AG10803 (cell line): Measurements from ENCODE around the gene EGFL7.

Experiments
- DNase-seq: peaks from one replicate; pipeline ENCODE4 v3.0.0; 2010; ENCODE audit warnings: low read depth
- H3K4me3 ChIP-seq: 2 replicates; pipeline ENCODE4 v1.5.1; 2011; ENCODE audit warnings: mild to moderate bottlenecking, low read length, control low read depth
- CTCF ChIP-seq: conservative IDR thresholded peaks from 2 replicates; pipeline ENCODE4 v1.5.1; 2011; ENCODE audit warnings: mild to moderate bottlenecking, low read length, control low read depth, inconsistent platforms

Gene EGFL7

GRCh38 chr9:136642439-136642921 is 20.2 kb upstream of the EGFL7 start:
- TF ChIP-seq CTCF, result no peak
- no peak for DNase-seq
- no peak overlapping the region for H3K4me3 ChIP-seq

- DNase-seq, result no peak
- no peak overlapping the region for H3K4me3 ChIP-seq
- no peak for TF ChIP-seq CTCF
These were observed 18.9 kb upstream of the EGFL7 start for GRCh38 chr9:136643596-136644342.

DNA sequence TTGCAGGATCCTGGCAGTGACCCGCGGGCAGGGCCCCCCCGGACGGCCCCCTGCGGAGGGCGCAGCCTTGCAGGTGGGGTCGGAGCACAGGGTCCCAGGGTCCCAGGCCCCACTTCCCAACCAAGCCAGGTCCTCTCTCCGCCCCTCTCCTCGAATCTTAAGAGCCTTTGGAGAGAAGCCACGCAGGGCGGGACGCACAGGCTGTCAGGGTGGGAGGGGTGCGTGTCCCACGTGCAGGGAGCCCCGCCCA is 18.4 kb upstream of the EGFL7 start:
- H3K4me3 ChIP-seq, result no peak overlapping the region
- TF ChIP-seq CTCF, result no peak
- peak; percentile 55 for DNase-seq

- peak; percentile 63 for TF ChIP-seq CTCF
- no peak overlapping the region for H3K4me3 ChIP-seq
- no peak for DNase-seq
These were observed 17.9 kb upstream of the EGFL7 start for GRCh38 chr9:136644593-136645351.

DNA sequence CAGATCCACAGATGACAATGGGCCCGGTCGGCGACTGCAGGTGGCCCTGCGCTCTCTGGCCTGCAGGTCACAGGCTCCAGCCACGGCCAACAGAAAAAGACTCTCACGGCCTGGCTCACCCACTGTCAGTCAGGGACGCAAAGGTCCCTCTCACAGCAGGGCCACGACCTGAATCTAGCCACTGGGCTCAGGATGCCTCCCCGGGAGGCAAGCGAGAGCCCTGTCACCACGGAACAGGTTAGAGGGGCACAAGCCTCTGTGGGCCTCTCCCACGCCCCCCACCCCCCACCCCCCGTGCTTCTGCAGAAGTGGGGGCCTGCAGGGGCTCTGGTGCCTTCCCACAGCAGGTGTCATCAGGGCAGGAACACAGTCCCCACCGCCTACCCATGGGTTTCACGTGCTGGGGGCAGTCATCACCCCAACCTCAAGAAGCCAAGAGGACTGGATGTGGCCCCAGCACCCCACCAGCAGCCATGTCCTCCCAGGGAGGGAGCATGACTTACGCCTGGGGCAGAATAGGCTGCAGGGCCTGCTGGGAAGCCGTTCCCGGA is 17.3 kb upstream of the EGFL7 start:
- no peak overlapping the region for H3K4me3 ChIP-seq
- no peak for TF ChIP-seq CTCF
- DNase-seq, result no peak

DNA sequence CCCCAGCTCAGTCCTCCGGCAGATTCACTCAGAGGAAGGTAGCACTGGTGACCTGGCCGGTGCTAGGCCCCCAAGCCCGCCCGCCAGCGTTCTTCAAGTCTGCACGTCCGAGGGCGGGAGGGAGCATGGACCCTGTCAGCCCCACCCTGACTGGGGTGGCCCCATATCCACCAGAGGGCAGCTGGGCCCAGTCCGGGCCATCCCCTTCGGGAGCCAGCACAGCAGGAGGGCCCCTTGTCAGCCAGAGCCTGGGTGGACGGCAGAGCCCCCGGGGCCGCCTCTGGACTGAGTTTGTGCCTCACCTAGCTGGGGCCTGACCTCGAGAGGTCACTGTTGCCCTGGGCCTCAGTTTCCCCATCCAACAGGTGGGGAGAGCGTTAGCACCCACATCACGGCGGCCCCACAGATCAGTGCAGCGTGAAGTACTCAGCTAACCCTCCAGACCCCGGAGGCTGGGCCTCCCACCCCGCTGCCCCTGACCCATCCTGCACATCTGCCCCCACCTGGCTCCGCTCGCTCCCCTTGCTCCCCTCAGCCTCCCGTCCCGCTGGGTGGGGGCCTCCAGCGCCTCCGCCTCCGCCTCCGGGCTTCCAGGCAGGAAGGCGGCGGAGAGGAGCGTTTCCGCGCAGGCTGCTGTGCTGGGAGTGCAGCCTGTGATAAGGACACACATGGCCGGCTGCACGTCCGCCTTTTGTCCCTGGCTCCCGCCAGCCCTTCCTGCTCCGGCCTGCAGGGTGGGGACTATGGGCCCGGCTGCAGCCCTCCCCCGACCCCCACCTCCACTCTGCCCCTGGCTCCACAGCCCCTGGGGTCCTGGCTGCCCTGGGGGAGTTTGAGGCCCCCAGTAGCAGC is 16.6 kb upstream of the EGFL7 start:
- no peak for TF ChIP-seq CTCF
- no peak for DNase-seq
- no peak overlapping the region for H3K4me3 ChIP-seq
